CD4-positive, alpha-beta T cell treated with Interleukin-6 for 4 hours (primary cell): ENCODE measurements around the gene SLX9.

Experiments
- DNase-seq: peaks from one replicate; pipeline ENCODE4 v3.0.0-alpha.2; 2020; ENCODE audit warnings: mixed read lengths

SLX9 gene

DNA sequence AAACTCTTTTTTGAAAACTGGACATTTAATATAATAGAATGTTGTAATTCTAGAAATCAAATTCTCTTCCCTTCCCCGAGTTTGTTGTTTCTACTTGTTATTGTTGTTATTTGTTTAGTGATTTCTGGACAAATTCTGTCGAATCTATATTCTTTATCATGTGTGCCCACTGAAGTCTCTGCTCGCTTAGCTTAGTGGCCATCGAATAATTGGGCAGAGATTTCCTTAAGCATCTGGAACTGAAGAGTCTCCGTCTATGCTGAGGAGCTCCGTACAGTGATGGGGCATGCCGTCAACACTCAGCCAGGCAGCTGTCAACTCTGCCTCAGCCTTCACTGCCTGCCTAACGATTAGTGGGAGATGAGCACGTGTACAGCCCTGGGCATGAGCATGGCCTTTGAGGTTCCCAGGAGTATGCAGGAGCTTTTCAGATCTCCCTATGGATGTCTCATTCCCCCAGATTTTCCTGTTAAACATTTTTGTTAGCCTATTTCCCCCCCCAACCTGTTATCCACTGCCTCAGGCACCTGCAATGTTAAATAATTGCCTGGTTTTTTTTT lies 66.8 kb downstream of the SLX9 start:
- DNase-seq = no peak

DNA sequence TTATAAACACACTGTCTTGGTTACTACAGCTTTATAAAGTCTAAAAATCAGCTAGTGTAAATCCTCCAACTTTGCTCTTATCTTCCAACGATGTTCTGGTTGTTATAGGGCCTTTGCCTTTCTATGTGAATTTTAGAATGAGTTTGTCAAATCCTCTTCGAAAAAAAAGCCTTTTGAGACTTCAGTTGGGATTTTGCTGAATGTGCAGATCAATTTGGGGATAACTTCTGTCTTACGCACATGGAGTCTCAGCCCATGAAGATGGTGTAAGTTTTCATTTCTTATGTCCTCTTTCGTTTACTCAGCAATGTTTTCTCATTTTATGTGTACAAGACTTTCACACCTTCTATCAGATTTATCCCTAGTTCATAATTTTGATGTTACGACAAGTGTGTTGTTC lies 69.8 kb downstream of the SLX9 start:
- DNase-seq = no peak

- no peak for DNase-seq
Measured at GRCh38 chr21:45010096-45010495, 70.3 kb downstream of the SLX9 start.

- no peak for DNase-seq
Measured at GRCh38 chr21:45010860-45011259, 71.0 kb downstream of the SLX9 start.

DNA sequence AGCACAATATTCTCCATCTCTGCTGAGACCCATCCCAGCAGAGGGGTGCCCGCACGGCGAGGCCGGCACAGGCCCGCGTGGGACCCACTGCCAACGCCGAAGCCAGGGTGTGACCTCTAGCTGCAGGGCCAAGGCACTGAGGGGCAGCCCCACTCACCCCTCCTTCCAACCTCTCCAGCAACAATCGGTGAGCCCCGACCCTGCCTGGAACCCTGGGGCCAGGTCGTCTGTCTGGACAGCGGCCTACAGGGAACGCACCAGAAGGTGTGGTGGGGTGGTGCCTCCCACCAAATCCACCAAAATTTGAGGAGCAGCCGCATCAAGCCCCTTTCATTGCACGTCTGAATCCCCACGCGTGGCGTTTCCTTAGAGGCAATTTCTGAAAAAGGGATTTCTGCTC lies 71.6 kb downstream of the SLX9 start:
- DNase-seq = no peak

GRCh38 chr21:45011911-45012661 lies 72.3 kb downstream of the SLX9 start:
- no peak for DNase-seq

DNA sequence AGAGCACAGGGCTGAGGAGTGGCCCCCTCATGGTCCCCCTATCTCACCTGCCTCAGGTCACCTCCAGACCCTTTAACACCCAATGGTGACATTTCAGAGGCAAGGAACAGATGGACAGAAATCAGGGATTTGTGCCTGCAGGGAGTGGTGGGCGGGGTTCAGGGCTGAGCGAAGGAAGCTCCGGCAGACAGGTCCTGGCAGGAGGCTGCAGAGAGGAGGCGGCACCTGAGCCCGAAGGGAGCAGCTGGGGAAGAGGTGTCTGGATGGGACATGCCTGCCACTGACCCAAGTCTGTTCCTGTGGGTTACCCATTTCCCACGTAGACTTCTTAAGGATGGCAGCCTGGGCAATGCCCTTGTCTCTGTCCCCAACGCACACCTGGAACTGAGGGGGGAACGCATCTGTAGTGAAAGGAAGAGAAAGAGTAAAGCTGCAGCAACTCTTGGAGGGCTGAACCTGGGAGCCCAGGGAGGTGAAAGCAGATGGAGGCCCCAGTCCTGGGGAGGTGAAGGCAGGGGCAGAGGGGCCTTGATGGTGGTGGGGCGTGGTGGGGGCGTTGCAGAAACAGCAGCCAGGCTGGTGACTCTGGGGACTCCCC lies 72.9 kb downstream of the SLX9 start:
- no peak for DNase-seq

DNA sequence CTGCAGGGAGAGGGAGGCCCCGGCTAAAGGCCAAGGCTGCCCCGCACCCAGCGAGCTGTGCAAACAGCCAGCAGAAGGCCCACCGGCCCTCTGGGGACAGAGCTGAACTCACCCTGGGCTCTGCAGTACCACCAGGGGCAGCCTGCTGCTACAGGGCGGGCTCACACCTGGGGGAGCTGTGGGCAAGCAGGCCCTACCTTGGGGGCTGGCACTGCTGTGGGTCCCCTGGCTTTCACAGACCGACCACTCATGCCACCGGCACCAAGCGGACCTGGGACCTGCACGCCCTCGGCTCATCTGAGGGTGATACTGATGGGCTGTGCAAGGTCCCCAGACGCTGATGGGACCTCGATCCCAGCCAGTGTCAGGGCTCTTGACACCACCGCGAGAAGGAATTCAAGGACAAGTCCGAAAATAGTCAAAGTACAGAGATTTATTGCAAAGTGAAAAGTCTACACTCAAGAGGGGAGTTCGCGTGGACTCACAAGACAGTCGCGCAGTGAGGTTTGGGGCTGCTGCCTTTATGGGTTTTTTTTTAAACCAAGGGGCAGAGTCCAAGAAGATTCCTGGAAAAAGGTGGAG lies 73.5 kb downstream of the SLX9 start:
- DNase-seq = no peak

DNA sequence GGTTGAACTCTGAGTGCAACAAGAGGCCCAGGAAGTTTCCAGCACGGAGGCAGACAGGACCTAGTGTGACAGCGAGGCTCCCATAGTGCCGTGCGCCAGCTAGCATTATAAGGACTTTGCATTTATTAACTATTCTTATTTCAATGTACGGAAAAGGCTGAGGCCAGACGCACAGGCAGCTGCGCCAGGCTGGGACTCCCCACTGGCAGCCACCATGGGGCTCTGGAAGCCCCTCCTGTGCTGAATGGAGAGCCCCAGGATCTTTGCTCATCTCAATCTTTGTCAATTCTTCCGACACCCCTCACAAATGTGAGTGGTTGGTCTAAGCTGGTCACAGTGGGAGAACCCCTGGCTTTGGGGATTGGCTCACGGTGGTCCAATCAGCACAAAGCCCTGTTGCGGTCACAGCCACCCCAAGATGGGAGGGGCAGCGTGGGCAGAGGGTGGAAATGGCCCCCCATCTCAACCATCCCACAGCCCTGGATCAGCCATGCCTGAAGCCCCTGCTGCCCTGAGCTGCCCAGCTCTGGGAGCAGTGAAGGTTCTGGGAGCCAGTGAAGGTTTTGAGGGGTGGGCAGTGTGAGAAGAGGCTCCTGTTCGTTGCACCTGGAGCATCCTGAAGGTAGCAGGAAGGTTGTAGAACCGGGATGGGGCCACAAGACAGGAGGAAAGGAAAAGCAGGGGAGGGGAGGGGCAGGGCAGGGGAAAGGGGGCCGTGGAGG lies 75.1 kb downstream of the SLX9 start:
- DNase-seq = no peak

DNA sequence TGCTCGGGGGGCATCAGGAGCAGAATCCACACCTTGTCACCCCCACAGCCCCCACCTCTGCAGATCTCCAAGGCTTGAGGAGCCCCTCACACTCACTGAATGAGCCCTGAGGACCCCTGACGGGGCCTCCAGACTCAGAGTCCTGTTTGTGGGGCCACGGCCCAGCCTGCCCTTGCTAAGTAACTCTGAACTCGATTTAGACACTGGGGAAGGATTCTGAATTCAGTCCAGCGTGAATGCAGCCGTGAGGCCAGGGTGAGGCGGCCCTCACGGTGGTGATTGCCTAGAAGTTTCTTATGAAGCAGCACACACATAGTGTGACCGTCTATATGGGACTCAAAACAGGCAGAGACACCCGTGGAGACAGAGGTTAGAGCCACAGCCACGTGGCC lies 75.6 kb downstream of the SLX9 start:
- DNase-seq = no peak

GRCh38 chr21:45016031-45016405 lies 76.2 kb downstream of the SLX9 start:
- DNase-seq = no peak

DNA sequence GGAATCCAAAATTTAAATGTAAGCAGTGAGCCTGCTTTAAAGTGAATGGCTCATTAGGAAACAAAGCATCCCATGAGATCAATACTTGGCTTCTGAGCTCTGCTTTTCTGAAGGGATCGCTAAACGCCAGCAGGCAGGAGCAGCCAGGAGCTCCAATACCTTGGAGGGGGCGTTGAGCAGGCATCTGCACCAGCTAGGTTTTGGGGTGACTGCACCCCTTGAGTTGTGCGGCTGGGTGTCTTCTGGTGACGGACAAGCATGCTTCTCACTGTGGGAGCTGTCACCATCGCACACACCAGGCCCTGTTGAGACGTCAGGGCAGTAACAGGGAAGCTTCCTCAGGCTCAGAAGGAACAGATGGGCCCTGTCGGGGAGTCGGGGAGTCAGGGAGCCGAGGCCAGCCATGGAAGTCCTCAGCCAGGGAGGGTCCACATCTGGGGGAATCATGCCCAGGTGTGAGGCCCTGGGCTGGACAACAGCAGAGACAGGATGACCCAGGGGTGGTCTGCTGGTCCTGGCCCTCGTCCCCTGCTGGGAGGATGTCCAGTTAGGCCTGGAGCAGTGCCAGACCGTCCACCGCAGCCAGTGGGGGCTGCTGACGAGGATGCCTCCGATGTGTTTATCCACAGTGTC lies 76.7 kb downstream of the SLX9 start:
- no peak for DNase-seq

GRCh38 chr21:45017039-45017960 lies 77.5 kb downstream of the SLX9 start:
- no peak for DNase-seq

DNA sequence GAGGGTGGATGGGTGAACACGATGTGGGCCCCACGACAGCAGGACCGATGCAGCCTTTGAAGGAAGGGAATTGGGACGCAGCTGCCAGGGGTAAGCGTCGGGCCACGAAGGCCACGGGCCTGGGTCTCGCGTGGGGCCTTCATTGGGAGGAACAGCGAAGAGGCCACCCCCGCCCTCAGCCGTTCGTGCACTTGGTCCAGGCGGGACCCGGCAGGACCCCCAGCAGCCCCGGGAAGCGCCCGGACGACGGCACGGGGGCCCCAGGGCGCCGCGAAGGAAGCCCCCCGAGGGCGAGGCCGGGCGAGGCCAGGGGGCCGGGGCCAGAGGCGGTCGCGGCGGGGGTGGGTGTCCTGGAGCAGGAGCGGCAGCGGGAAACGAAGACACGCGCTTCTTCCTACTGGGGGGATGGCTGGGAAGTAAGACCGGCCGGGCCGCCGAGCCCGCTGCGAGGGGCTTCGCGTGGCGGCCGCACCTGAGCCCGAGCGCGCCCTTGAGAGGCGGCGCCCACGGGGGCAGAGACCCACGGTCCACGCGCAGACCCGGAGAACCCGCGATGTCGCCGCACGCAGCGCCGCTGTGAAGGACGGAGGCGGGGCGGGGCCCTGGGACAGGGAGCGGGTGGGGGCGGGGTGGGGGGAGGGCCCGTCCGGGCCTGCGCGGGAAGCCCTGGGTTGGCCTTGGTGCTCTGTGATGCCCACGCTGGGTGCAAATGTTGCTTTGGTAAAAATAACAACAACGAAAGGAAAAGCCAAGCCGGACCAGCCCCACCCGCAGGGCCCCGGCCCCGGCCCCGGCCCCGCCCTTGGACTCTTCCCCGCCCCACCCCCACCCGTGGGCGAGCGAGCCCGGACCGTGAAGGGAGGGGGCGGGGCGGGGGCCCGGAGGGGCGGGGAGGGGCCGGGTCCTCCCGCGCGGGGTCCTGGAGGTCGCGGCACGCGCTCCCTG lies 78.6 kb downstream of the SLX9 start:
- peak; percentile 14 for DNase-seq

DNA sequence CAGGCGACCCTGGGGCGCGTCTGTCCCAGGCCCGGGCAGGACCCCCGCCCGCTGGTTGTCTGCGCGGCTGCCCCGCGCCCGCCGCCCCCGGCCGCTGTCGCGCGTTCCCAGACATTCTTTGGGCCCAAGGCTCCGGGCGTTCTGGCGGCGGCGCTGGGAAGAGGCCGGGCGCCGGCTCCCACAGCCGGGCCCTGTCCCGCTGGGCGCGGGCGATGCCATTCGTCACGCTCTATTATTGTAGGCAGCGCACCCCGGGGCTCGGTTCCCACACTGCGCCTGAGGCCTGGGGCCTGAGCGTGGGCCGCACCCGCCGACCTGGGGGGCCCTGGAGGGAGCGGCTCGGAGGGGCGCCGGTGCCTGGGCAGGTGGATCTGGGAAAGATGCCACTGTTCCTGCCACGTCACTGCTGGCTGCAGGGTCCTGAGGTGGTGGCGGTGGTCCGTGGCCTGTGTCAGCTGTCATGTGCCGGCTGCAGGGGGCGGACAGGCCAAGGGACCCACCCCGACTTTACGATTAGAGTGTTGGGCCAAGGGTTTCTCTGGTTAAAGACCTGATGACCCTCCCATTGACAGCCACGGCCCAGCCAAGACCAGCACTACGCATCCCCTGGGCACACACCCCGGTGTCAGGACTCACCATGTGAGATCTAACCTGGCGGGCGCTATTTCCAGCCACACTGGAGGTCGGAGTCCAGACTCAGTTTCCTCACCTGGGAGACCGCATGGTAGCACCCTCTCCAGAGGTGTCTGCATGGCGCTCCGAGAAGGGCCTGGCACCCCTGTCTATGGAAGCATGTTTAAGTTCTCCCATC lies 79.5 kb downstream of the SLX9 start:
- DNase-seq = no peak

DNA sequence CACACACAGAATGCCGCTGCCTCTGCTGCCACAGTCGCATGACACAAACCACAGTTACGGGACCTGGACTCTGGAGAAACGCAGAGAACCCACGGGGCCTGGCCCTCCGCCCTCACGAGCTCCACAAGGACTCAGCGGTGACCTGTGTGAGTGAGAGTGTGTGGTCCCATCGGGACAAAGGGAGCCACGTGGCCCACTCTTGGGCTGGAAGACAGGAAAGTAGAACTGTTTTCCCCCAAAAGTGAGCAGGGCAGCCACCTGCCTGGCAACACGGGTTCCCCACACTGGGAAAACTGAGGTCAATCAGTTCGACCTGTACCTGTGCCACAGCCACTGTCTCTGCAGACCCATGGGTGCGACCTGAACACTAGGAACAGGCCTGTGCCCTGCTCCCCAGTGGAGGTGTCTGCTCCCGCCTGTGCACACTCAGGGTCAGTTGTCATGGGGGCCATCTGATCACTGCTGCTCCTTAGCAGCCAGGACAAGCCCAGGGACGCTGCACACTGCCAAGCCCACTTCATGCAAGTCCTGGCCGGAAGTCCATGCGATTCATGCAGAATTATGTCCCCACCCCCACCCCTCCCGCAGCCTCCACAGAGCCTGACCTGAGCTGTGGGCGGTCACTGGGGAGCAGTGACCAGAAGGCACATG lies 80.2 kb downstream of the SLX9 start:
- DNase-seq = no peak

DNA sequence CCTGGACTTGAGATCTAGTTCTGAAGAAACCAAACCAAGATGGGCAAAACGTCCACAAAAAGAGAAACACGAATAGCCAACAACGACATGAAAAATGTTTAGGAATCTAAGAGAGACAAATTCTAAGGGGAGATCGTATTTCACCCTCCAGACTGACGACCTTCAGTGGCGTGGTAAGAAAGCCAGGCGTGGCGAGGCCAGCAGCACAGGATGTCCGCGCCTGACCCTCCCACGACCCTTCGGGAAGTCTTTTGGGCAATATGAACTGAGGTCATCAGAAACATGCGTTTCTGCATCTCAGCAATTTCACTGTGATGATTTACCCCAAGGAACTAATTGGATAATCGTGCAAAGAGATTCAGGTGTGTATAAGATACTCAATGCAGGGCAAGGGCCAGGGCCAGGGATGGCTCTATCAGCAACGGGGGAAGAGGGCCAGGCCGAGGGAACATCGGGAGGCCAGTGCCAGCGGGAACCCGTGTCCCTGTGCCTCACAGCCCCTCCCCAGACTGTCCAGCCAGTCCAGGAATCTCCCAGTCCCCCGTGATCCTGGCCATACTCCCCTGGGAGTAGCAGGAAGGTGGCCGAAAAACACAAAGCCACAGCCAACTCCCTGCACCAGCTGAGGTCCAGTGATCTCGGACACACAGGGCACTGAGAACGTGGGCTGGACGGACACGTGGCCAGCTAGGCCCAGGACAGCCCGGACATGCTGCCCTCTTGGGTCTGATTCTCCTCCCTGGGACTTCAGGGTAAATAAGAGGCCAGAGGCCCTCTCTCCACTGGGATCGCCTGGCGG lies 81.0 kb downstream of the SLX9 start:
- no peak for DNase-seq
